ENCODE measurements around the gene TMEM158.

The TMEM158 gene

DNA sequence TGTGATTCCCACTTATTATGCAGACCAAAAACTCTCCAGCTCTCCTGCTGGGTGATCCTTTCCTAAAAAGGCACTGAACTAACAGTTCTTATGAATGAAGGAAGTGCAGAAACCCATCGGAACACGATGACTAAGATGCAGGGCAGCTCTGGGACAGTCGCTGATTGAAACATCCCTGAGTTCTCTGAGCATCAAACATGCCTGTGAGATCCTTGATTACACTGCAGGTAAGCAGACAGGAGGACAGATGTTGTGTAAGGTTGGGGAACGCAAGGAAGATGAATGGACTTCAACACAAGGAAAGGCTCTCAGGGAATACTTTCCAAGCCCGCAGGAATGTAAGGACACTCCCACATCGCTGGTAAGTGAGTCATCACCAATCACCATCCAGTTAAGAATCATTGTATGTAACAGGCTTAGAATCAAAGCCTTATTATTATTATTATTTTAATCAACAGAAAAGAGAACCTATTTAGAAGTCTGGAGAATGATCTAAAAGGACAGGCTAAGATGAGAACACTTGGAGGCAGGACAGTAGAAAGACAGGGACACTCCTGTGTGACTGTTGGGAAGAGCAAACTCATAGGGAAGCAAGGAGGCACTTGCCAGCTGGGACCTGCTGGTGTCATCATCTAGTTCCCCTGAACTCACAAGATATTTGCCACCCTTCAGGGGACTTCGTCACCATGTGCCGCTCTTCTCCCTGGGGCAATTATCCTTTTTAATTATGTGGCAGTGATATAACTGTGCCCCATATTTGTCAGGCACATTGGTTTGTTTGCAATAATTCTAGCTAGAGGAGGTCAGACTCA, 26.0 kb downstream of the TMEM158 start:
- no peak for DNase-seq (ENCODE audit: low read depth)

GRCh38 chr3:45198264-45199260, 27.5 kb downstream of the TMEM158 start:
- DNase-seq (ENCODE audit: low read depth) = no peak

DNA sequence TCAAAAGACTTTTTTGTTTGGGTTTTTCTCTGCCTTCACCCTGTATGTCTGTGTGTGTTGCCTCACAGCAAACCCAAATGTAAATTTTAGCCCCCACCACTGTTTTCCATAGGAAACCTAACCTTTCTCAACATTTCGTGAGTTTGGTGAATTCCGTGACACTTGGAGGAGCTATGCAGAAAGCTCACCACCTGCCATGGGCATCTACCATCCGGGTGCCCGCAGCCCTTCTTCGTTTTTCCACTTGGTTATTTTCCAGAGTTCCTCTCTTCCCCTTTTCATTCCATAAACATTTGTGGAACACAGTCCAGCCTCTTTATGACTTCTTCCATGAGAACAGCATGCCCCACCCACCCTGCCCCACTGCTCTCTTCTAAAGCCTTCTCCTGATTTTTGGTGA, 31.3 kb downstream of the TMEM158 start:
- no peak for DNase-seq (ENCODE audit: low read depth)

DNA sequence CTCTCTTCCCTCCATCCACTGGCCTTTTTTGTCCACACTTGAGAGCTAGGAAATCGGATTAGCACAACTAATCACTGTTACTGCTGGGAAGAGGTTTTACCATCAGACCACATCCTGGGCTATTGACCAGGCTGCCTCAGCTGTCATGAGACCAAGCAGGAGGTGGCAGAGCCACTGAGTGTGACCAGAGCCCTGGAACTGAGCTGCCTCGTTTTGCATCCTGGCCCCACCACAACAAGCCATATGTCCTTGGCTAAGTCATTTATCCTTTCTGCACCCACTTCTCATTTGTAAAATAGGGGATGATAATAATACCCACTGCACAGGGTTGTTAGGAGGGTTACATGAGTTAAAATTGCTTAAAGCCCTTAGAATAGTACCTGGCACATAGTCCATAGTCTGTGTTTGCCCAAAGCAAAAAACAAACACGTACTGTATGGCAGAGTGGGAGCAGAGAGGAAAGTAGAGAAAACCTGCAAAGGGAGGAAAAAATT, 34.1 kb downstream of the TMEM158 start:
- DNase-seq (ENCODE audit: low read depth) = no peak

DNA sequence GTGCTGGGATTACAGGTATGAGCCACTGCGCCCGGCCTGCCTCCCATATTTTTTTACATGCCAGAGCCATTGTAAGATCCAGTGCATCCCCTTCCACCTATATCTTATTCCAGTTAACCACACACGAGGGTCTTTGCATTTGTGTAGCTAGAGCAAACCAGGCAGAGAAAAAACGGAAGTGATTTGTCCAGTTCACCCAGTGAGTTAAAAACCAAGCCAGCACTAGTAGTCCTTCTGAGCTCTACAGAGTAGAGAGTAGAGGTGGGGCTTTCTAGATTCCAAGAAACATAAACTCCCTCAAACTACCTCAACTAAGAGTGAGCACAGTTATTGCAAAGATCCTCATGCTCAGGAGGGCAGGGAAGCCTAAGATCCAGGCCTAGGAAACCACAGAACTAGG, 34.7 kb downstream of the TMEM158 start:
- no peak for DNase-seq (ENCODE audit: low read depth)

GRCh38 chr3:45188719-45189659, 37.1 kb downstream of the TMEM158 start:
- DNase-seq (ENCODE audit: low read depth) = no peak

DNA sequence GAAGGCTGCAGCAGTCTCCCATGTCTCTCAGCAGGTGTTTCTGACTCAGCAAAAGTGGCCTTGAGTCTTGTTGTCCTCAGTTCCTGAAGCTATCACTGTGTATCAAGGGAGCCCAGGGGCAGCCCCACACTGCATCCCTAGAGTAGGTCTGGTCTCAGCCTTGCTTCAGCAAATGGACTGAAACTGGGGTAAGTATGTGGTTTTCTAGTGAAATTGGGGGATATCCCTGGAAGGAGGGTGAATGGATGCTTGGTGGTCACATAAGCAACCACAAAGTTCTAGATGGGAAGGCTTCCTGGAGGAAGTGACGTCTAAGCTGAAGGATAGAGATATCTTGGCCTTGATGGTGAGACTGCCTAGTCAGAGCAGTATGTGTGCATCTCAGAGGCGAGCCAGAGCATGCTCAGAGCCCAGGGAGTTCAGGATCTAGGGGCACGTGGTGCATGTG, 38.4 kb downstream of the TMEM158 start:
- no peak for DNase-seq (ENCODE audit: low read depth)

DNA sequence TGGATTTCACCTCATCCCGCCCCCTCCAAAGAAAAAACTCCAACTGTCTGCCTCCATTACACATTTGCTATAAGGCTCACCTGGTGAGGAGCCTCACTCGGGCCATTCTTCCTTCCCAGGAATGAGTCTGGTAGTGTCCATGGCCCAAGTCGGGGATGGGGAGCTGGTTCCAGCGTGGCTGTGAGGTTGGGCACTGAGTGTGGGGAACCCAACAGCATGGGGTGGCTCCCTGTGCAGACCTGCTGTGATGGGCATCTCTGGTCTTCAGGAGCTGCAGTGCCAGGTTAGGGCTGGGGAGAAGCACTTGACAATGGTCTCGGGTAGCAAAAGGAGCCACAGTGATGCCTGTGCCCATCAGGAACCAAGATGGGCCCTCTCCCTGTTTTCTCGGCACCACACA, 39.2 kb downstream of the TMEM158 start:
- DNase-seq (ENCODE audit: low read depth) = no peak

DNA sequence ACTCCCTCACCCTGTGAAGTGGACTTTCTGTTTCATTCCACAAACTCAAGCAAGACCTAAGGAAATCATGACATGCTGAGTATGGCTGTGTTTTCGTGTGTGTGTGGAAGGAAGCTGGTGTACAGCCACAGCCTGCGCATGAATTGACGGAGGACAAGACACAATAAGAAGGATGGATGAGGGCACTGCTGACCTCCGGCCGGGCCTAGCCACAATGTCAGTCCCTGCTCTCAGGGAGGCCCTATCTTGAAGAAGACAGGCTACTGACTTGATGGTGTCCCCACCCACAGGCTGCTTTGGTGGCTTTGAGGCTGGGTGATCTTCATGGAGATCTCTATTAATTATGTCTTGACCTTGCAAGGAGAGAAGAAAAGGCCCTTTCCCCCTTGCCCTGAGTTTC, 40.6 kb downstream of the TMEM158 start:
- no peak for DNase-seq (ENCODE audit: low read depth)

GRCh38 chr3:45185052-45185451, 41.0 kb downstream of the TMEM158 start:
- no peak for DNase-seq (ENCODE audit: low read depth)

DNA sequence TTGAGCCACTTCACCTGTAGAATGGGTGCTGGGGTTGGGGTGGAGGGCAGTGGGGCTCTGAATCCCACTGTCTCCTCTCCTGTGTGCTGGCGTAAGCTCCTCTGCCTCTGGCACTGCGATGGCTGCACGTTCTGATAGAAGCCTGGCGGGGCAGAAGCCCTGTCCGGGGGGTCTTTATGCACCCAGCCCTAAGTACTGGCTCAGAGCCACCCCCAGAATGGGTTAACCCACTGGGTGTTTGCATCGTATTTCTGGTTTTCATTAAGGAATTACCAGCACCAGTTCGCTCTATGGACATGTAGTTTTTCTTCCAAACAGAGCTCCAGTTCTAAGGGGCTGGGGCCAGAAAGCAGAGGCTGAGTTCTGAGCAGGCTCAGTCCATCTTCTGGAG, 42.2 kb downstream of the TMEM158 start:
- DNase-seq (ENCODE audit: low read depth) = no peak

- no peak for DNase-seq (ENCODE audit: low read depth)
These were observed 42.9 kb downstream of the TMEM158 start for GRCh38 chr3:45182915-45183871.

DNA sequence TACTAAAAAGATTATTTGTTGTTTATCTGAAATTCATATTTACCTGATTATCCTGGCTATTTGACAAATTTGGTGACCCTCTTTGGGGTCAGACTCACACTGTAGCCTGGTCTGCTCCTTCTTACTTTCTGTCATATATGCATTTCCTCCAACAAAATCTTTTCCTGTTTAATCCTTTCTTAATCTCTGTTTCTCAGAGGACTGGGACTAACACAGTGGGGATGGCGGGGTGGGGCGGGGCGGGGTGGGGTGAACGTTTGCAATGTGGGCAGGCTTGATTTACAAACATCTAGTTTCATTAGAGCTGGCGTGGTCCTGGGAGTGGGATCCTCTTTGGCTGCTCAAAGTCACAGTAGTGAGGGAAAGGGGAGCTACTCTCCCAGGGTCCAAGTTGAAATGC, 44.6 kb downstream of the TMEM158 start:
- DNase-seq (ENCODE audit: low read depth) = no peak

- no peak for DNase-seq (ENCODE audit: low read depth)
These were observed 45.2 kb downstream of the TMEM158 start for GRCh38 chr3:45180899-45181298.

GRCh38 chr3:45180051-45180450, 46.0 kb downstream of the TMEM158 start:
- no peak for DNase-seq (ENCODE audit: low read depth)

- no peak for DNase-seq (ENCODE audit: low read depth)
These were observed 46.9 kb downstream of the TMEM158 start for GRCh38 chr3:45179163-45179562.

DNA sequence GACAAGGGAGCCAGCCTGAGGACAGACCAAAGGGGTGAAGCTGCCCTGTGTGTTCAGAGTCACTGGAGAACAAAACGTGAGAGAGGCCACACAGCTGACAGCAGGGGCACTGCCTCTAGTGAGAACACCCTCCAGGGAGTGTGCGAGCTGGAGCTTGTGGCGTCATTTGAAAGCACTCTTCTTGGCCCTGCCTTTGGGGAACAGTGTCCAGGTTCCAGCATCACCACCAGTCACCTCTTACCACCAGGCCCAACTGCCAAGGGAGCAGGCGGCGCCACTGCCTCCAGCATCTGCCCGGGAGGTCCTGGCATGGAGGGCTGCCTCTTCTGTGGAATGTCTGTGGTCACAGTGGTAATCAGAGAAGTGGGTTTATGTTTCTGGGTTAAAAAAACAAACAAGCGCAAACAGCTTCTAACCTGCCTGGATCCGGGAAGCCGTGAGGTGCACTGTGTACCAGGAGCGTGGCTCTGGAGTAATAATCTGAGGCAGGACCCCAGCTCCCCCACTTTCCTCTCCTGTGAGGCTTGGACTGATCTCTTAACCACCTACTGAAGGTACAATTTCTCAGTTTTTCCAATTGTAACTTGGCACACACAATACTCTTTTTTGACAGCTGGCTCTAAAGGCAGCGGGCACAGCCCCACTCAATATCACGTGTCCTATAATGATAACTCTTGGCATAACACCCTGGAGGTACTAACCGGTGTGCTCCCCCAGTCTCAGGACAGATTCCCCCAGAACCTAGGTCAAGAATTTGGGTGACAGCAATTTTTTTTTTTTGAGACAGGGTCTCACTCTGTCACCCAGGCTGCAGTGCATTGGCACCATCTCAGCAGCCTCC, 47.7 kb downstream of the TMEM158 start:
- no peak for DNase-seq (ENCODE audit: low read depth)

DNA sequence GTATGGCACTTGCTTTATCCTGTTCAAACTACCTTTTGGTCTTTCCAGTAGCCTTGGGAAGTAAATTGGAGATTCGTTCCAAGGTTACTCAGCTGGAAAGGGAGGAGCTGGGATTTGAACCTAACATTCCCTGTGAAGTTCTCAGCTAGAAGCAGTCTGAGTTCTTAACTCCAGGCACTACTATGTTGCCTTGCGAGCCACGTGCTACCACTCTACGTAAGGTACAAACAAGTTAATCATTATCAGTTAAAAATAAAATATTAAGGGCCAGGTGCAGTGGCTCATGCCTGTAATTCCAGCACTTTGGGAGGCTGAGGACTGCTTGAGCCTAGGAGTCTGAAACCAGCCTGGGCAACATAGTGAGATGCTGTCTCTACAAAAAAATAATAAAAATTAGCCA, 49.2 kb downstream of the TMEM158 start:
- no peak for DNase-seq (ENCODE audit: low read depth)

Data from stimulated activated CD8-positive, alpha-beta memory T cell treated with anti-CD3 and anti-CD28 coated beads, Interleukin-12 subunit alpha, Interleukin-12 subunit beta, amount 100 ng/mL, for 1 hour (primary cell).